AG10803 (cell line): ENCODE results near the gene USPL1.

Experiments
- DNase-seq: peaks from one replicate; pipeline ENCODE4 v3.0.0; 2010; ENCODE audit warnings: low read depth
- H3K4me3 ChIP-seq: 2 replicates; pipeline ENCODE4 v1.5.1; 2011; ENCODE audit warnings: mild to moderate bottlenecking, low read length, control low read depth
- TF ChIP-seq, protein P1 (sequence below): conservative IDR thresholded peaks from 2 replicates; pipeline ENCODE4 v1.5.1; 2011; ENCODE audit warnings: mild to moderate bottlenecking, low read length, control low read depth, inconsistent platforms

The USPL1 gene

DNA sequence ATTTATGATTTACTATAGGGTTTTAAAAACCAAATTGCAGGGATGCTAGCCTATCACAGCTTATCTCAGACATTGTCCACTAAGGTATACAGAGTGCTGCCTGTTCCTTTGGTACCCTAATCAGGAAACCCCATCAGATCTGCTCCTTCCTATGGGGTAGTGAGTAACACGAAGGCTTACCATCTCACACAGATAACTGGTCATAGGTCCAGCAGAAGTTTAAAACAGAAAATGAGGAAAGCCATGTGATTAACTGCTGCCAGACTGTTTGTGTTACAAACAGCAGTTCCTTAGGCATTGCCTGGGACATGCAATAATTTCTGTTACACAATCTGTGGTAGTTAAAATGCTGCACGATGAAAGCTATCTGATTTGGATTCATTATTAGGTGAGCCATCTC, 64.1 kb downstream of the USPL1 start:
- DNase-seq: peak; percentile 77
- TF ChIP-seq, protein P1, sequence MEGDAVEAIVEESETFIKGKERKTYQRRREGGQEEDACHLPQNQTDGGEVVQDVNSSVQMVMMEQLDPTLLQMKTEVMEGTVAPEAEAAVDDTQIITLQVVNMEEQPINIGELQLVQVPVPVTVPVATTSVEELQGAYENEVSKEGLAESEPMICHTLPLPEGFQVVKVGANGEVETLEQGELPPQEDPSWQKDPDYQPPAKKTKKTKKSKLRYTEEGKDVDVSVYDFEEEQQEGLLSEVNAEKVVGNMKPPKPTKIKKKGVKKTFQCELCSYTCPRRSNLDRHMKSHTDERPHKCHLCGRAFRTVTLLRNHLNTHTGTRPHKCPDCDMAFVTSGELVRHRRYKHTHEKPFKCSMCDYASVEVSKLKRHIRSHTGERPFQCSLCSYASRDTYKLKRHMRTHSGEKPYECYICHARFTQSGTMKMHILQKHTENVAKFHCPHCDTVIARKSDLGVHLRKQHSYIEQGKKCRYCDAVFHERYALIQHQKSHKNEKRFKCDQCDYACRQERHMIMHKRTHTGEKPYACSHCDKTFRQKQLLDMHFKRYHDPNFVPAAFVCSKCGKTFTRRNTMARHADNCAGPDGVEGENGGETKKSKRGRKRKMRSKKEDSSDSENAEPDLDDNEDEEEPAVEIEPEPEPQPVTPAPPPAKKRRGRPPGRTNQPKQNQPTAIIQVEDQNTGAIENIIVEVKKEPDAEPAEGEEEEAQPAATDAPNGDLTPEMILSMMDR: no peak
- H3K4me3 ChIP-seq: no peak overlapping the region

DNA sequence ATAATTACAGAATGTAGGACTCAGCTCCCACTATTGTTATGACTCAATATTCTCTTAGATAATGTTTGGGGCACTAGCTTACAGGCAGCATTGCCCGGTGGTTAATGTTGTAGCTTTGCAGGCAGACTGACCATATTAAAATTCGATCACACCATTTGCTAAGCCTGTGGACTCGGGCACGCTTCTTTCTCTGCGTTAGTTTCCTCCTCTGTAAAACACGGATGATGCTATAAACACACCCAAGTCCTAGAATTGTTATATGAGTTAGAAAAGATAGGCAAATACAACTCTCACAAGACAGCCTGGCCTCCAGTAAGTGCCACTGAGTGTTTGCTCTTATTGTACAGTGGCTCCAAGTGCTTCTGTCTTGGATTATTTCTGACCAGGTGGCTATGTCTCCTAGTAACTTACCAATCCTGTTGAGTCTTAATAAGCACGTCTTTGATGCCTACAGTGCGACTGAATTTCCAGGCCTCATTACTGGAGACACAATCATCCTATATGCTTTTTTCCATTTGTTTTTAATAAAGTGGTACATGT, 67.7 kb downstream of the USPL1 start:
- DNase-seq: no peak
- TF ChIP-seq, protein P1: no peak
- no peak overlapping the region for H3K4me3 ChIP-seq

DNA sequence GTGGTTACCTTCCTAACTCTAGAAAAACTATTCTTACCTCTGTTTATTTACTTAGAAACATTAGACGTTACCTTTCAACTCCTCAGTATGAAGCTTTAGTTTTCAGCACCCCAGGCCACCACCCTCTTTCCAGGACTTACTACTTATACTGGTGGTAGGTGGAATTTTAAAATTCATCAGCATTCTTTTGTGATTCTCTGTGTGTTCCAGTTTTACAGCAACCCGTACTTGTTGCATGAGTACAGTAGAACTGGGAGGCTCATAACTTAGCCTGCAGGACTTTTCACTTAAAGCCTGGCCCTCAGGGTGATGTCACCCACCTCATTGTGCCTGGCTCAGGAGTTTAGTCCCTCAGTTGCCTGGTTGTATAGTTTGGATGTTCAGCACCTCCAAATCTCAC, 68.3 kb downstream of the USPL1 start:
- no peak overlapping the region for H3K4me3 ChIP-seq
- DNase-seq: no peak
- TF ChIP-seq, protein P1: no peak

DNA sequence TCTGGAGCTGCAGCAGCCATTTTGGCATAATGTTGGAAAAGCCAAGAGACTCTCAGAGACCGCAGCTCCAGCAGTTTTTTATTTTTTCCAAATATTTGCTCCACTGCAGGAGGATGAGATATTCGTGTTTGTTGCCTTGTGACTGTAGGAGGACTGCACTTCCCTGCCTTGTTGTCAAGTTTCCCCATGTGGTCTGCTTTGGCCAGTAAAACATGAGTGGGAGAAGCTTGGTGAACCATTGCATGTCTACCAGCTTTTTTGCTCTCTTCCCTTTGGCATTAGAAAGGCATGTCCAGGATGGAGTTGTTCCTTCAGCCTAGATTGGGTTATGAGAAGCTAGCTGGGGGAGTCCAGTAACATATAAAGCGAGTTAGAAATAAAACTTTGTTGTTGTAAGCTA, 69.9 kb downstream of the USPL1 start:
- TF ChIP-seq, protein P1: no peak
- H3K4me3 ChIP-seq: no peak overlapping the region
- no peak for DNase-seq

DNA sequence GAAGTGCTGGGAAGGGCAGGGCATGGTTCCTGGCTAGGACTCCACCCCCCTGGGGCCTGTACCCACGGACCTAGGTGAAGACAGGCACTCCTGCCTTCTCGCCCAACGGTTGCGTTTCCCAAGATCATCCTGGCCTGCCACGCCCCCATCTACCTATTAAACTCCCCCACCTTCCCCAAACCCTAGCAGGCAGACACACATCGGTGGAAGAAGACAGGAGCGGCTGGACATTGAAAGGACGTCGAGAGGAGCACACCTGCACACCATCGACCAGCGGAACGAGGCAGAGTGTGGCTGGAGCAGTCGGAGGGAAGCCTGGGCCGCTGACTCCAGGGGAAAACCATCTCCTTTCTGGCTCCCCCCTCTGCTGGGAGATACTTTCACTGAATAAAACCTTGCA, 72.0 kb downstream of the USPL1 start:
- no peak for DNase-seq
- TF ChIP-seq, protein P1: no peak
- peak overlapping the region; percentile 77 for H3K4me3 ChIP-seq

DNA sequence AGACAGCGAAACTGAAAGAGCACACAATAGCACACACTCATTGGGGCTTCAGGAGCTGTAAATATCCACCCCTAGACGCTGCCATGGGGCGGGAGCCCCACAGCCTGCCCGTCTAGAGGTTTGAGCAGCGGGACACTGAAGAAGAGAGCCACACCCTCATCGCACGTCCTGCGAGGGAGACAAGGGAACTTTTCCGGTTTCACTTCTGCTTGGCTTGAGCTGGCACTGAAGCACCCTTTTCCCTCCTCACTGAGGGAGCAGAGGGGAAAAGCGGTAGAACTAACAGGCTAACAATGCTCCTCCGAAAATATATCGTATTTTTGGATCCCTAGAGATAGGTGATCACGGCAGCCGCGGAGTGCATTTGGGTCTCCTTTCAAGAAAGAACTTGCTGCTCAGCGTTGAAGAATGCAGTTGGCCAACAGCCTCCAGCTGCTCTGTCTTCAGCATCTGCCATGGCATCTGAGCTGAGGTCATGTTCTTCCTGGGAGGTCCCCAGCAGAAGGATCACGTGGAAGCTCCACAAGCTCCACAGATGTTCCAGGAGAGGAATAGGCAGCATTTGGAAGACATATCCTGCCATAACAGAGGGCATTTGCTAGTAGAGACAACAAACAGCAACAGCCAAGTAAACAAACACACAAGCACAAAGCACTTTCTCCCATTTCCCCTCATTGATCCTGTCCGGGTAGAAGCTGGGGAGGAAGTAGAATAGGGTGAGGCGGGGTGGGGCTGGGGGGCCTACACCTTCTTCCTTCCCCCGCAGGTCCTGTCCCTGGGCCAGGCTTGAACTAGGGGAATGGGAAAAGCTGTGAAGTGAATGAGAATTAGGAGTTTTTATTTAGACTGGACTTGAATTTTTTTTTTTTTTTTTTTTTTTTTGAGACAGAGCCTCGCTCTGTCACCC, 72.8 kb downstream of the USPL1 start:
- TF ChIP-seq, protein P1: no peak
- peak overlapping the region; percentile 77 for H3K4me3 ChIP-seq
- DNase-seq: peak; percentile 97

DNA sequence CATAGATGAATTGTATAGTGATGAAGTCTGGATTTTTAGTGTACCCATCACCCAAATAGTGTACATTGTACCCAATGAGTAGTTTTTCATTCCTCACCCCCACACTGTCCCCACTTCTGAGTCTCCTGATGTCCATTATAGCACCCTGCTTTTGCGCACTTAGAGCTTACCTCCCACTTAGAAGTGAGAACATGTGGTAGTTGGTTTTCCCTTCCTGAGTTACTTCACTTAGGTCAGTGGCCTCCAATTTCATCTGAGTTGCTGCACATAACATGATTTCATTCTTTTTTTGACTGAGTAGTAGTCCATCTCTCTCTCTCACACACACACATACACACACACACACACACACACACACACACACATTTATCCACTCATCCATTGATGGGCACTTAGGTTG, 74.4 kb downstream of the USPL1 start:
- DNase-seq: no peak
- TF ChIP-seq, protein P1: no peak
- H3K4me3 ChIP-seq: no peak overlapping the region
